ENCODE data around the gene CLPSL1.
"Not testable (repeated sequence)": the region's sequence is repeated elsewhere in the genome, so short reads cannot be mapped to it uniquely, and the experiment has no call there.

The CLPSL1 gene

GRCh38 chr6:35780719-35781118 is at the start of gene CLPSL1:
Gene CLPSL1 (plus strand): TSS chr6:35781019. CDS start chr6:35781111, 92 bp downstream.
- no peak for DNase-seq (ENCODE audit: low spot score)

DNA sequence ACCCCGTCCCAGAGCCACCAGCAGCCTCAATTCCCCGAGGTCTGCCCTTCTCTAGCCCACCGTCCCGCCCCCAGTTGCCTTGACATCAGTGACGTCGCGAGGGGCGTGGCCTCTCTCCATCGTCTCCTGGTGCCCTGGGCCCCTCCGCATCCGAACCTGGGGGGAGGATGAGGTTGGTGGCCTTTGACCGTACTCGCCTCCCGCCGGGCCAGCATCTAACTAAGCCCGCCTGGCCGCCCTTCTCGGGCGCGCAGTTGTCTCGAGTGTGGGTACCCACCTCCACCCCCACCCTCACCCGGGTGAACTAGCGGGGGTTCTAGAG is 49.4 kb upstream of the CLPSL1 start:
- peak; percentile 97 for DNase-seq (ENCODE audit: low spot score)

DNA sequence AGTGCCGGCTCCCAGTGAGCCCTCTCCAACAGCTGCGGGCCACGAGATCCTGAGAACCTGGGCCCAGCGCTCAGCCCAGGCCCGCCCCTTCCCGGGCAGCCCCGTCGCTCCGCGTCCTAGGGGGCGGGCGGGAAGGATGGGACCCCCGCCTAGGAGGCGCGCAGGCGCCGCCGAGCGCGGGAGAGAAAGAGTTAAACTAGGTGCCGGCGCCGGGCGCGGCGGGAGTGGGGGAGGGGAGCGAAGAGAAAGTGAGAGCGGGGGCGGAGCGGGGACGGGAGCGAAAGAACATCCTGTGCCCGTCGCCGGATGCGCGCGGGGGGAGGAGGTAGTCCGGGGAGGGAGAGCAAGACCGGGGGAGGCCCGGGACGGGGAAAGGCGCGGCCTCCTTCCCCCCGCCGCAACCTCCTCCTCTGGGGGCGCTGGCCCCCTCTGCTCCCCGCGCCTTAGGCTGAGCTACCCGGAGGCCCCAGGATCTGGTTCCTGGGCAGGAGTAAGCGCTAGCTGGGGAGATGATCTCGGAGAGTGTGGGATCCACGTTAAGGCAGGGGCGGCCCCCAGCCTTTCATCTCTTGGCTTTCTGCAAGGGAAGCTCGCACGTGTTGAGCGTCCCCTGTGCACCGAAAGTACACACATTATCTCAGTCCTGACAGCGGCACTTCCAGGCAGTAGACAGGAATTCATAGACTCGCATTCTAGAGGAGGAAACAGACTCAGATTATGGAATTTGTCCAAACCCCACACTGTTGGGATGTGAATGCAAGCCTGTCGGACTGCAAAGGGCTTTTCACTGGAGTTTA is 48.9 kb upstream of the CLPSL1 start:
- peak; percentile 90 for DNase-seq (ENCODE audit: low spot score)

DNA sequence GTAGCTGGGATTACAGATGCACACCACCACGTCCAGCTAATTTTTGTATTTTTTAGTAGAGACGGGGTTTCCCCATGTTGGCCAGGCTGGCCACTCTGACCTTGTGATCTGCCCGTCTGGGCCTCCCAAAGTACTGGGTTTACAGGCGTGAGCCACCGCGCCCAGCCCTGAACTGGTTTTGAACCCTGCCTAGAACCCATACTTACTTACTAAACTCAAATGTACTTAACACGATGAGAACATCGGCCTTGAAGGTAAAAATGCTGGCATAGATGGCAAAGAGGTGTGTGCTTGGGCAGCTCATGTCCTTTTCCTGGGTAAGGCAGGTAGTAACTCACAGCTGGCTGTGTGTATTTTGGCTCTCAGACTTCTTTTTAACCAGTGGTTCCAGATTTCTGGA is 47.2 kb upstream of the CLPSL1 start:
- DNase-seq (ENCODE audit: low spot score), result no peak

GRCh38 chr6:35734319-35734718 is 46.5 kb upstream of the CLPSL1 start:
- DNase-seq (ENCODE audit: low spot score), result not testable (repeated sequence)

GRCh38 chr6:35735452-35735851 is 45.4 kb upstream of the CLPSL1 start:
- DNase-seq (ENCODE audit: low spot score), result no peak

- DNase-seq (ENCODE audit: low spot score), result peak; percentile 89
Measured at GRCh38 chr6:35736253-35736894, 44.4 kb upstream of the CLPSL1 start.

GRCh38 chr6:35736982-35737412 is 43.8 kb upstream of the CLPSL1 start, which contains the start of gene ARMC12:
Gene ARMC12 (plus strand): TSS chr6:35737032. CDS start chr6:35737109, 77 bp downstream.
- DNase-seq (ENCODE audit: low spot score), result no peak

GRCh38 chr6:35737413-35738211 is 43.2 kb upstream of the CLPSL1 start:
- DNase-seq (ENCODE audit: low spot score), result peak; percentile 87

GRCh38 chr6:35739645-35740524 is 40.9 kb upstream of the CLPSL1 start:
- no peak for DNase-seq (ENCODE audit: low spot score)

- no peak for DNase-seq (ENCODE audit: low spot score)
Measured at GRCh38 chr6:35742842-35743241, 38.0 kb upstream of the CLPSL1 start.

- DNase-seq (ENCODE audit: low spot score), result no peak
Measured at GRCh38 chr6:35745509-35745908, 35.3 kb upstream of the CLPSL1 start.

DNA sequence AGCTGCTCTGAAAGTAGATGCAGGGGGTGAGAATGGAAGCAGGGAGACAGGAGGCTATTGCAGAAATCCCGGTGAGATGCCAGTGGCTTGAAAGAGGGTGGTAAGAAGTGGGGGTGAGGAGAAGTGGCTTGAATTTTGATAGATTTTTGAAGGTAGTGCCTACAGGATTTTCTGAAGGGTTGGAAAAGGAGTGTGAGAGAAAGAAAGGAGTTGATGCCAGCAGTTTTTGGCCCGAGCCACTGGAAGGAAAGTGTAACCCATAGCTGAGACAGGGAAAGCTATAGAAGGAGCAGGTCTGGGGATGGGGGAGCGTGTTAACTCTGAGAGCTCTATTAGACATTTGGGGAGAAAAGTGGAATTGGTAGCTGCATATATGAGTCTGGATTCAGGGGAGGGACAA is 34.3 kb upstream of the CLPSL1 start:
- no peak for DNase-seq (ENCODE audit: low spot score)

- no peak for DNase-seq (ENCODE audit: low spot score)
Measured at GRCh38 chr6:35747877-35748276, 32.9 kb upstream of the CLPSL1 start.

- DNase-seq (ENCODE audit: low spot score), result no peak
Measured at GRCh38 chr6:35750557-35750956, 30.3 kb upstream of the CLPSL1 start.

- DNase-seq (ENCODE audit: low spot score), result no peak
Measured at GRCh38 chr6:35751594-35751993, 29.2 kb upstream of the CLPSL1 start.

GRCh38 chr6:35752330-35752729 is 28.5 kb upstream of the CLPSL1 start:
- no peak for DNase-seq (ENCODE audit: low spot score)

- no peak for DNase-seq (ENCODE audit: low spot score)
Measured at GRCh38 chr6:35754452-35755277, 26.2 kb upstream of the CLPSL1 start.

- no peak for DNase-seq (ENCODE audit: low spot score)
Measured at GRCh38 chr6:35755278-35755924, 25.4 kb upstream of the CLPSL1 start.

- peak; percentile 74 for DNase-seq (ENCODE audit: low spot score)
Measured at GRCh38 chr6:35757456-35758123, 23.2 kb upstream of the CLPSL1 start.

All from NAMALWA (cell line).